ENCODE data around the gene FAM89B. TPM values are rescaled to one million over a fixed set of nuclear protein-coding genes. Genes with fewer than 3 reads are reported as not detected.
"Not testable (repeated sequence)": the region's sequence is repeated elsewhere in the genome, so short reads cannot be mapped to it uniquely, and the experiment has no call there.

Gene FAM89B
- total and polyA plus RNA-seq, 2 donors (not counting 3 experiments of a cell fraction or from before 2014, with no cell fraction given), result 63.1 to 153 TPM

DNA sequence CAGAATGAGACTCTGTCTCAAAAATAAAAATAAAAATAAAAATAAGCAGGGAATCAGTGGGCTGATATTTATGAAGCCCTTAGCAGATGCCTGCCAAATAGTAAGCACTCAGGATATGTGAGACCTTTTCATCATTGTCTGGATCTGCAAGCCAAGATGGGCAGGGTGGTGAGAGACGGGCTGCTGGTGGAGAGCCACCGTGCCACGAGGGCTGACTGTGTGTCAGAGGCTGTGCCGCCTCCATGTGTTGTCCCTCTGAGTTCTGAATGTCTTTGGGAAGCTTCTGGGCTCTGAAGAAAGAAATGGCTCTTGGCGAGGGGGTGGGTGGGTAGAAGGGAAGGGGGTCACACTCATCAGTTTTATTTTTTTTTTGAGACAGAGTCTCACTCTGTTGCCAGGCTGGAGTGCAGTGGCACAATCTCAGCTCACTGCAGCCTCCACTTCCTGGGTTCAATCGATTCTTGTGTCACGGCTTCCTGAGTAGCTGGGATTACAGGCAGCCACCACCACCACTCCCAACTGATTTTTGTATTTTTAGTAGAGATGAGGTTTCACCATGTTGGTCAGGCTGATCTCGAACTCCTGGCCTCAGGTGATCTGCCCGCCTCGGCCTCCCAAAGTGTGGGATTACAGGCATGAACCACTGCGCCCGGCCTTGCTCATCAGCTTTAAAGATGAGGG is 7.3 kb upstream of the FAM89B start:
- H3K4me2 ChIP-seq (ENCODE audit: insufficient read depth, low read length); H3K4me3 ChIP-seq (replicated peaks in 1 of 3; ENCODE audit: insufficient read depth in 1 of 3, low read depth in 1 of 3, low read length in 3 of 3); FAIRE-seq; H3K27me3 ChIP-seq (ENCODE audit: control insufficient read depth in 2 of 2, insufficient read depth in 2 of 2, low read length in 2 of 2); intact Hi-C loops (cut with micrococcal nuclease); H3K79me2 ChIP-seq (ENCODE audit: control insufficient read depth, insufficient read depth, low read length); H3K9me1 ChIP-seq (replicated peaks; ENCODE audit: control insufficient read depth, extremely low read depth, insufficient read depth, low read length); H4K20me1 ChIP-seq (replicated peaks; ENCODE audit: control insufficient read depth, extremely low read depth, insufficient read depth, low read length); DNase-seq (ENCODE audit: low read depth, low spot score); BruUV-seq (replicated peaks); H3K9me3 ChIP-seq (replicated peaks; ENCODE audit: control insufficient read depth, insufficient read depth, low read length); POLR2A ChIA-PET; H3K36me3 ChIP-seq (ENCODE audit: control insufficient read depth in 2 of 2, extremely low read depth in 1 of 2, insufficient read depth in 2 of 2, low read length in 2 of 2); H2AFZ ChIP-seq (ENCODE audit: low read depth, low read length); dilution Hi-C loops (cut with MboI; ENCODE audit: extremely low pct_ligation_motif_present, low sequenced_read_pairs): not testable (repeated sequence)
- Histone ChIP-seq H3K4me1 (ENCODE audit: control insufficient read depth, extremely low read depth, insufficient read depth, low read length) (peaks cover 40% of the 10 kb centered on the region), H3K27ac (ENCODE audit: insufficient read depth, low read depth, low read length) (peak overlapping the region; percentile 58), H3K9ac (replicated peaks; ENCODE audit: extremely low read depth, insufficient read depth, low read length) (peak overlapping the region; percentile 25)
- CTCF ChIA-PET, result interaction anchor here (0.9 to 2.4 kb wide), 4 partner anchors 8 to 29 kb away, joined by 3 to 18 read pairs (median 7); no protein-coding TSS in a partner anchor

DNA sequence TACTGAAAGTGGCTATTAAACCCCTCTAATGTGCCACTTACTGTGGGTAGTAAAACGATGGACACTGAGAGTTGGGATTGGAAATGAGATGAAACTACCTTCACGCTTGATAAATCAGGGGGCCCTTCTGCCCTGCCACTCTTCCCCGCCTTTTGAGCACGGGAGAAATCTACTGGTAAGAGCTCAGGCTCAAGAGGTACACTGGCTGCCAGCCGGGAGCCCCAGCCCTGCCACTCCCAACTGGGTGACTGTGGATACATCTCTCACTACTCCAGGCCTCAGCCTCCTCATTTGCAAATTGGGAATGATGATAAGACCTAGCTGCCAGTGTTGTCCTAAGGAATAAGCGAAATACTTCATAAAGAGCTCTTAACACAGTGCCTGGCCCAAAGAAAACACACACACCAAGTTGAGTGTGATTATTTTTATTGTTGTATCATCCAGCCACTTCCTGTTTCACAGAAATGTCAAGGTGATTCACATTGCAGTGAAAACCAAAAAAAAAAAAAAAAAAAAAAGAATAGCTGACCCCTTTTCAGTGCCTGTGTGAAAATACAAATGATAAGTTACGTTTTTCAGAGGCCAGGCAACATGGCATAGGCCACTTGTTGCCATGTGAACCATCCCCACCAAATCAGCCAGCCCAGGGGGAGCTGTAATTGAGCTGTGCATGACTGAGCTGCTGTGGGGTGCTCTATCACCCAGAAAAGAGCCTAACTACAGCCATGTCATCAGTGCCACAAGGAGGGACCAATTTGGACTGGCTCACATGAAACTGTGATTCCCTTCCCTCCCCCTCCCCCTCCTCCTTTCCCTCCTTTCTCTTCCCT is 6.5 kb upstream of the FAM89B start:
- H3K9ac ChIP-seq (replicated peaks; ENCODE audit: extremely low read depth, insufficient read depth, low read length), result peak overlapping the region; percentile 25
- TF ChIP-seq POLR2AphosphoS5 (IDR thresholded peaks at IDR 0.05; ENCODE audit: insufficient read depth, low read depth, low read length) (peak; percentile 34), FOS (IDR thresholded peaks at IDR 0.05; ENCODE audit: borderline replicate concordance, insufficient read depth, low read length) (peak; percentile 42)
- TF ChIP-seq, protein P1, sequence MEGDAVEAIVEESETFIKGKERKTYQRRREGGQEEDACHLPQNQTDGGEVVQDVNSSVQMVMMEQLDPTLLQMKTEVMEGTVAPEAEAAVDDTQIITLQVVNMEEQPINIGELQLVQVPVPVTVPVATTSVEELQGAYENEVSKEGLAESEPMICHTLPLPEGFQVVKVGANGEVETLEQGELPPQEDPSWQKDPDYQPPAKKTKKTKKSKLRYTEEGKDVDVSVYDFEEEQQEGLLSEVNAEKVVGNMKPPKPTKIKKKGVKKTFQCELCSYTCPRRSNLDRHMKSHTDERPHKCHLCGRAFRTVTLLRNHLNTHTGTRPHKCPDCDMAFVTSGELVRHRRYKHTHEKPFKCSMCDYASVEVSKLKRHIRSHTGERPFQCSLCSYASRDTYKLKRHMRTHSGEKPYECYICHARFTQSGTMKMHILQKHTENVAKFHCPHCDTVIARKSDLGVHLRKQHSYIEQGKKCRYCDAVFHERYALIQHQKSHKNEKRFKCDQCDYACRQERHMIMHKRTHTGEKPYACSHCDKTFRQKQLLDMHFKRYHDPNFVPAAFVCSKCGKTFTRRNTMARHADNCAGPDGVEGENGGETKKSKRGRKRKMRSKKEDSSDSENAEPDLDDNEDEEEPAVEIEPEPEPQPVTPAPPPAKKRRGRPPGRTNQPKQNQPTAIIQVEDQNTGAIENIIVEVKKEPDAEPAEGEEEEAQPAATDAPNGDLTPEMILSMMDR (IDR thresholded peaks at IDR 0.05; ENCODE audit: extremely low read depth in 1 of 2, insufficient read depth in 1 of 2, low read depth in 1 of 2, low read length in 2 of 2), result no peak
- DNase-seq (ENCODE audit: low read depth, low spot score) (peak; percentile 66), FAIRE-seq (peak; percentile 98)
- H4K20me1 ChIP-seq (replicated peaks; ENCODE audit: control insufficient read depth, extremely low read depth, insufficient read depth, low read length), result no peaks in the 10 kb centered on the region
- H3K27ac ChIP-seq (ENCODE audit: insufficient read depth, low read depth, low read length), result peak overlapping the region; percentile 58
- peaks cover 33% of the 10 kb centered on the region for H3K4me1 ChIP-seq (ENCODE audit: control insufficient read depth, extremely low read depth, insufficient read depth, low read length)
- H3K36me3 ChIP-seq (ENCODE audit: control insufficient read depth in 2 of 2, extremely low read depth in 1 of 2, insufficient read depth in 2 of 2, low read length in 2 of 2), result no peaks in the 10 kb centered on the region
- no peaks in the 10 kb centered on the region for H3K9me1 ChIP-seq (replicated peaks; ENCODE audit: control insufficient read depth, extremely low read depth, insufficient read depth, low read length)
- no TSS peak for BruUV-seq (replicated peaks)
- H3K79me2 ChIP-seq (ENCODE audit: control insufficient read depth, insufficient read depth, low read length), result peaks cover 5% of the 10 kb centered on the region
- H3K4me2 ChIP-seq (ENCODE audit: insufficient read depth, low read length), result peak overlapping the region; percentile 1
- intact Hi-C loops (cut with micrococcal nuclease), result no loop called here
- H2AFZ ChIP-seq (ENCODE audit: low read depth, low read length), result no peak overlapping the region
- H3K4me3 ChIP-seq (replicated peaks in 1 of 3; ENCODE audit: insufficient read depth in 1 of 3, low read depth in 1 of 3, low read length in 3 of 3), result no peak overlapping the region
- dilution Hi-C loops (cut with MboI; ENCODE audit: extremely low pct_ligation_motif_present, low sequenced_read_pairs), result no loop called here
- ChIA-PET POLR2A (interaction anchor here (0.6 to 0.7 kb wide), 3 partner anchors 21 to 679 kb away, joined by 4 to 7 read pairs (median 5); no protein-coding TSS in a partner anchor), CTCF (interaction anchor here (0.6 to 2.4 kb wide), 6 partner anchors 9 to 236 kb away, joined by 3 to 18 read pairs (median 4); no protein-coding TSS in a partner anchor)
- H3K9me3 ChIP-seq (replicated peaks; ENCODE audit: control insufficient read depth, insufficient read depth, low read length), result no peaks in the 10 kb centered on the region
- no peaks in the 10 kb centered on the region for H3K27me3 ChIP-seq (ENCODE audit: control insufficient read depth in 2 of 2, insufficient read depth in 2 of 2, low read length in 2 of 2)

Data from endothelial cell of umbilical vein (primary cell).